Muscle of arm (tissue), 12 donors: ENCODE measurements around the gene D2HGDH. TPM values are rescaled to one million over a fixed set of nuclear protein-coding genes. Genes with fewer than 3 reads are reported as not detected.

Experiments used
- polyA plus RNA-seq, 12 donors: library from polyadenylated mRNA; unstranded; fragments of 120-200 nt; gene quantifications; one replicate each; pipeline ENCODE4 v1.2.1, GENCODE V29; 2013; ENCODE audit not compliant: insufficient read length in 12 of 12

The D2HGDH gene
- polyA plus RNA-seq, 12 donors, result 14.2 to 34.5 (median 19.8) TPM; not detected in 1

Other genes with a start within 250 kb of the D2HGDH start
- 100 to 1,000 TPM in 11 of 12 donors, not detected in 1; 205 to 317 (median 276) TPM for gene STK25, start 226.0 kb upstream of the D2HGDH start, polyA plus RNA-seq
- 10 to 100 TPM in 11 of 12 donors, not detected in 1; 25.0 to 77.5 (median 49.0) TPM for gene BOK, start 175.9 kb upstream of the D2HGDH start, polyA plus RNA-seq
- 10 to 100 TPM in 11 of 12 donors, not detected in 1; 31.7 to 51.7 (median 36.8) TPM for gene THAP4, start 97.5 kb upstream of the D2HGDH start, polyA plus RNA-seq
- gene ATG4B, start 96.9 kb upstream of the D2HGDH start, polyA plus RNA-seq, result 10 to 100 TPM in 11 of 12 donors, not detected in 1; 37.2 to 66.5 (median 50.2) TPM
- 10 to 100 TPM in 11 of 12 donors, not detected in 1; 19.5 to 40.7 (median 24.9) TPM for gene DTYMK, start 47.8 kb upstream of the D2HGDH start, polyA plus RNA-seq
- 10 to 100 TPM in 11 of 12 donors, not detected in 1; 17.0 to 37.0 (median 23.5) TPM for gene ING5, start 32.6 kb upstream of the D2HGDH start, polyA plus RNA-seq
- under 1 TPM in 7 of 12 donors, not detected in 5; 0.09 to 0.48 (median 0.21) TPM for gene GAL3ST2, start 42.2 kb downstream of the D2HGDH start, polyA plus RNA-seq
- 10 to 100 TPM in 1 of 12 donors, 1 to 10 TPM in 10, not detected in 1; 2.3 to 27.3 (median 4.5) TPM for gene NEU4, start 74.6 kb downstream of the D2HGDH start, polyA plus RNA-seq
- gene PDCD1, start 124.3 kb downstream of the D2HGDH start, polyA plus RNA-seq, result under 1 TPM in 6 of 12 donors, not detected in 6; 0.12 to 0.68 (median 0.17) TPM
- not detected for gene RTP5, start 135.1 kb downstream of the D2HGDH start, polyA plus RNA-seq